IMR-90 (cell line): ENCODE results near the gene GALNT6. TPM values are rescaled to one million over a fixed set of nuclear protein-coding genes. Genes with fewer than 3 reads are reported as not detected.

Experiments
- ATAC-seq: fragments of 200-7000 bp; cut with Tn5 transposase; 2 replicates; pipeline ENCODE4 v1.9.1; 2020; ENCODE audit warnings: low read depth, mild to moderate bottlenecking, moderate library complexity
- BruUV-seq: library from RNA; stranded (reverse); fragments of 400-500 nt; replicated peaks from 2 replicates; lab custom pipeline; 2021; lab: Mats Ljungman, UMichigan
- CTCF ChIA-PET: fragments of 300-600 bp; formaldehyde crosslinking; extraction: SDS; loops from one replicate; lab custom pipeline; 2021; ENCODE audit warnings: antibody characterized with exemption; lab: Yijun Ruan, JAX
- POLR2A ChIA-PET: fragments of 300-600 bp; sonication (Branson Sonifier 250); formaldehyde crosslinking; loops from one replicate; lab custom pipeline; 2022; ENCODE audit warnings: antibody characterized with exemption; ENCODE audit not compliant: unreplicated experiment; lab: Charles Lee
- DNase-seq: peaks from one replicate; pipeline ENCODE4 v3.0.0; 2013
- H2AFZ ChIP-seq: replicated peaks from 2 replicates; pipeline ENCODE3; 2013; ENCODE audit warnings: low read length, mild to moderate bottlenecking; ENCODE audit not compliant: poor library complexity
- H2AK5ac ChIP-seq: 2 replicates; pipeline ENCODE4 v1.6.1; 2013; ENCODE audit warnings: low read depth, low read length, inconsistent platforms
- H2AK9ac ChIP-seq: replicated peaks from 2 replicates; pipeline ENCODE3; 2013; ENCODE audit warnings: mild to moderate bottlenecking, low read depth, low read length, moderate library complexity; ENCODE audit not compliant: poor library complexity
- H2BK120ac ChIP-seq: 2 replicates; pipeline ENCODE4 v1.6.1; 2013; ENCODE audit warnings: low read depth, low read length, inconsistent platforms
- H2BK15ac ChIP-seq: 3 replicates; pipeline ENCODE4 v1.6.1; 2013; ENCODE audit warnings: low read depth, low read length, inconsistent platforms
- H2BK20ac ChIP-seq: 2 replicates; pipeline ENCODE4 v1.6.1; 2013; ENCODE audit warnings: low read depth, mild to moderate bottlenecking, inconsistent platforms, low read length, moderate library complexity
- H2BK5ac ChIP-seq: 2 replicates; pipeline ENCODE4 v1.6.1; 2013; ENCODE audit warnings: mild to moderate bottlenecking, low read depth, low read length, inconsistent platforms; ENCODE audit not compliant: poor library complexity, severe bottlenecking
- H3K14ac ChIP-seq: replicated peaks from 2 replicates; pipeline ENCODE4 v1.6.1; 2013; ENCODE audit warnings: low read depth, low read length, inconsistent platforms
- H3K18ac ChIP-seq: 2 replicates; pipeline ENCODE4 v1.6.1; 2013; ENCODE audit warnings: low read depth, low read length, control low read depth
- H3K23ac ChIP-seq: 2 replicates; pipeline ENCODE4 v1.6.1; 2013; ENCODE audit warnings: low read depth, low read length, inconsistent platforms
- H3K27ac ChIP-seq: 2 replicates; pipeline ENCODE4 v1.5.1; 2013; ENCODE audit warnings: mild to moderate bottlenecking, control low read depth, low read length; ENCODE audit not compliant: insufficient read depth
- H3K27me3 ChIP-seq: 2 replicates; pipeline ENCODE4 v1.6.1; 2013; ENCODE audit warnings: low read length; ENCODE audit not compliant: control insufficient read depth, insufficient read depth
- H3K36me3 ChIP-seq: 2 replicates; pipeline ENCODE4 v1.6.1; 2013; ENCODE audit warnings: low read length, mixed read lengths; ENCODE audit not compliant: control insufficient read depth, insufficient read depth
- H3K4ac ChIP-seq: 2 replicates; pipeline ENCODE4 v1.6.1; 2013; ENCODE audit warnings: low read depth, low read length, inconsistent platforms
- H3K4me1 ChIP-seq: 2 replicates; pipeline ENCODE4 v1.6.1; 2013; ENCODE audit warnings: low read length, mixed read lengths; ENCODE audit not compliant: control insufficient read depth, insufficient read depth
- H3K4me2 ChIP-seq: 2 replicates; pipeline ENCODE4 v1.6.1; 2013; ENCODE audit warnings: low read depth, mild to moderate bottlenecking, control low read depth, low read length, moderate library complexity
- H3K4me3 ChIP-seq: 2 replicates; pipeline ENCODE4 v1.5.1; 2013; ENCODE audit warnings: low read depth, mild to moderate bottlenecking, control low read depth, low read length, moderate library complexity; ENCODE audit not compliant: insufficient read depth
- H3K56ac ChIP-seq: 2 replicates; pipeline ENCODE4 v1.6.1; 2013; ENCODE audit warnings: low read length, inconsistent platforms; ENCODE audit not compliant: insufficient read depth; ENCODE audit errors: extremely low read depth
- H3K79me1 ChIP-seq, 2 experiments: 2 replicates each; pipeline ENCODE4 v1.6.1; 2013; ENCODE audit warnings: low read length in 2 of 2, inconsistent platforms in 1 of 2, low read depth in 1 of 2
- H3K9ac ChIP-seq: 2 replicates; pipeline ENCODE4 v1.6.1; 2013; ENCODE audit warnings: low read depth, low read length, control low read depth
- H3K9me1 ChIP-seq: 2 replicates; pipeline ENCODE4 v1.6.1; 2013; ENCODE audit warnings: low read length, inconsistent platforms; ENCODE audit not compliant: insufficient read depth
- H3K9me3 ChIP-seq: 2 replicates; pipeline ENCODE4 v1.6.1; 2013; ENCODE audit warnings: low read length; ENCODE audit not compliant: control insufficient read depth, insufficient read depth
- H4K20me1 ChIP-seq: 2 replicates; pipeline ENCODE4 v1.6.1; 2013; ENCODE audit warnings: low read length, inconsistent platforms; ENCODE audit not compliant: insufficient read depth
- H4K5ac ChIP-seq: 2 replicates; pipeline ENCODE4 v1.6.1; 2013; ENCODE audit warnings: mild to moderate bottlenecking, low read depth, low read length, control low read depth
- H4K8ac ChIP-seq, 2 experiments: 2 replicates each; pipeline ENCODE4 v1.6.1; 2013; ENCODE audit warnings: low read depth in 2 of 2, low read length in 2 of 2, control low read depth in 1 of 2, inconsistent platforms in 1 of 2
- H4K91ac ChIP-seq: 2 replicates; pipeline ENCODE4 v1.6.1; 2013; ENCODE audit warnings: low read depth, low read length, inconsistent platforms; ENCODE audit not compliant: insufficient read depth
- ELK1 ChIP-seq: fragments of 150-350 bp; IDR thresholded peaks from 2 replicates; pipeline ENCODE4 v1.6.1; 2016; ENCODE audit warnings: low read depth, mild to moderate bottlenecking, low read length, moderate library complexity, borderline replicate concordance
- RAD21 ChIP-seq: IDR thresholded peaks from 2 replicates; pipeline ENCODE4 v1.6.1; 2012; ENCODE audit warnings: low read length, improper control_type of control experiment
- WGBS, 2 experiments: methylation state at CpG; one replicate each; pipeline versions ENCODE4 v1.1.5 to v1.1.7; 2013; ENCODE audit warnings: missing lambda C conversion rate in 2 of 2; ENCODE audit not compliant: insufficient read length in 1 of 2; ENCODE audit errors: extremely low coverage in 2 of 2; 5-methylcytosine and 5-hydroxymethylcytosine counted together
- dilution Hi-C: fragments of 300-500 bp; cut with HindIII; formaldehyde crosslinking; loops from one replicate; pipeline ENCODE4 v1.14.3; 2018; ENCODE audit warnings: low sequenced_read_pairs; ENCODE audit not compliant: unreplicated experiment
- in situ Hi-C: fragments of 300-500 bp; cut with MboI; formaldehyde crosslinking; loops from 3 replicates; pipeline ENCODE4 v1.14.3; 2019; ENCODE audit warnings: low sequenced_read_pairs, inconsistent platforms, mixed read lengths
- intact Hi-C: fragments of 100-400 bp; cut with micrococcal nuclease; formaldehyde crosslinking; loops from 2 replicates; pipeline ENCODE4 v1.10.0; 2022
- polyA plus RNA-seq, 3 experiments: library from polyadenylated mRNA; depleted of rRNA; stranded (reverse); fragments of >200 nt; gene quantifications; 2 replicates each; pipeline ENCODE4 v1.2.3, GENCODE V29; 2012; ENCODE audit warnings: low replicate concordance in 1 of 3
- total RNA-seq: library from RNA; depleted of rRNA; stranded (reverse); fragments of >200 nt; gene quantifications from 2 replicates; pipeline ENCODE4 v1.2.3, GENCODE V29; 2012

The GALNT6 gene
- total and polyA plus RNA-seq, 2 of the 4 experiments (the other 2 are of a cell fraction) = 17.1 to 23.7 TPM

DNA sequence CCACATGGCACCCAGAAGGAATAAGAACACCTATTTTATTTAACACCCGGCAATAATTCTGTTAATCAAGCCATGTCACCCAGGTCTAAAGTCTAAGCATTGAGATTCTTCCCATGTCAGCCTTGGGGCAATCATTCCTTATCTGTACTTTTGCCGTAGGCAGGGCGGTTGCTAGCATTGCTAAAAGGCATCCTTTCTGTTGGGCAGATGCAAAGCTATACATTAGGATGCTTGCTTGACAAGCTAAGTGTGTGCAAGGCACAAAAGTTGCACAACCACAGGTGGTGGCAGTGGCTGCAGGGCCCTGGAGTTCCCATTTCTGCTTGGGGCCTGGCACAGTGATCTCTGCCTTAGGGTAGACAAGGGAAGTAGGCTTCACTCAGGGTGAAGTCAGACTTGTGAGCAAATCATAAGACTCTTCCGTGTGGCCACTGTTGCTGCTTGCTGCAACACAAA is 12.5 kb upstream of the GALNT6 start:
- Histone ChIP-seq H2BK20ac (no peak overlapping the region), H3K4me3 (no peak overlapping the region), H2BK120ac (no peak overlapping the region), H2BK15ac (no peak overlapping the region), H3K9me3 (no peaks in the 10 kb centered on the region), H2AFZ (no peak overlapping the region), H4K20me1 (no peaks in the 10 kb centered on the region), H3K79me1 (no peaks in the 10 kb centered on the region; a peak in 1 of 4 replicates), H3K27ac (no peak overlapping the region), H3K18ac (no peak overlapping the region), H3K56ac (no peak overlapping the region), H2AK5ac (0 out of 2 replicates have a peak overlapping the region, but pooled peaks have one; percentile 20), H2AK9ac (no peak overlapping the region), H4K5ac (no peak overlapping the region), H3K36me3 (no peaks in the 10 kb centered on the region), H3K23ac (no peak overlapping the region), H3K4ac (no peak overlapping the region), H2BK5ac (no peak overlapping the region), H3K27me3 (no peaks in the 10 kb centered on the region; the same call in 1 of the 2 replicates), H4K8ac (no peak overlapping the region), H3K9me1 (no peaks in the 10 kb centered on the region), H3K4me1 (no peaks in the 10 kb centered on the region), H4K91ac (no peak overlapping the region), H3K4me2 (no peak overlapping the region), H3K9ac (no peak overlapping the region), H3K14ac (no peak overlapping the region)
- TF ChIP-seq ELK1 (no peak), RAD21 (no peak)
- intact Hi-C loops = no loop called here
- DNase-seq (no peak), ATAC-seq (no peak)
- no TSS peak for BruUV-seq
- dilution Hi-C loops = no loop called here
- in situ Hi-C loops = no loop called here
- WGBS, 2 experiments = 94% methylated on average over 2 of the region's 4 CpGs; no CpG with 5 or more reads in 1 of the 2 experiments
- ChIA-PET CTCF (no interaction called here), POLR2A (no interaction called here)
